GM12872 (cell line): ENCODE data around the gene CREBRF.

Source experiments
- TF ChIP-seq, protein P1 (sequence below): IDR thresholded peaks from 3 replicates; pipeline ENCODE4 v1.5.1; 2011; ENCODE audit warnings: low read depth, mild to moderate bottlenecking, low read length, moderate library complexity; ENCODE audit not compliant: insufficient read depth

Gene CREBRF

DNA sequence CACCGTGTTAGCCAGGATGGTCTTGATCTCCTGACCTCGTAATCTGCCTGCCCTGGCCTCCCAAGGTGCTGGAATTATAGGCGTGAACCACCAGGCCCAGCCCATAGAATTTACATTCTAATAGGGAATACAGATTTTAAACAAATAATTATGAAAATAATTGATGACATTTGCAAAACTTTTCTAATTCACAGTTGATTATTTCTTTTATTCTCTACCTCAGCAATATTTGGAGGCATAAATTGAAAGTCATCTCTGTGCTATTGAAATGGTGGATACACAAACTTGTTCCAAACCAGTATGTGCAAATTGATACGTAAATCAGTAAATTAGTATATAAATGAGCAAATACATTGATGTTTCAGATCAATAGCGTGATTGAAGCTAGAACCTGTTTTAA is 96.4 kb downstream of the CREBRF start:
- TF ChIP-seq, protein P1, sequence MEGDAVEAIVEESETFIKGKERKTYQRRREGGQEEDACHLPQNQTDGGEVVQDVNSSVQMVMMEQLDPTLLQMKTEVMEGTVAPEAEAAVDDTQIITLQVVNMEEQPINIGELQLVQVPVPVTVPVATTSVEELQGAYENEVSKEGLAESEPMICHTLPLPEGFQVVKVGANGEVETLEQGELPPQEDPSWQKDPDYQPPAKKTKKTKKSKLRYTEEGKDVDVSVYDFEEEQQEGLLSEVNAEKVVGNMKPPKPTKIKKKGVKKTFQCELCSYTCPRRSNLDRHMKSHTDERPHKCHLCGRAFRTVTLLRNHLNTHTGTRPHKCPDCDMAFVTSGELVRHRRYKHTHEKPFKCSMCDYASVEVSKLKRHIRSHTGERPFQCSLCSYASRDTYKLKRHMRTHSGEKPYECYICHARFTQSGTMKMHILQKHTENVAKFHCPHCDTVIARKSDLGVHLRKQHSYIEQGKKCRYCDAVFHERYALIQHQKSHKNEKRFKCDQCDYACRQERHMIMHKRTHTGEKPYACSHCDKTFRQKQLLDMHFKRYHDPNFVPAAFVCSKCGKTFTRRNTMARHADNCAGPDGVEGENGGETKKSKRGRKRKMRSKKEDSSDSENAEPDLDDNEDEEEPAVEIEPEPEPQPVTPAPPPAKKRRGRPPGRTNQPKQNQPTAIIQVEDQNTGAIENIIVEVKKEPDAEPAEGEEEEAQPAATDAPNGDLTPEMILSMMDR, result no peak

DNA sequence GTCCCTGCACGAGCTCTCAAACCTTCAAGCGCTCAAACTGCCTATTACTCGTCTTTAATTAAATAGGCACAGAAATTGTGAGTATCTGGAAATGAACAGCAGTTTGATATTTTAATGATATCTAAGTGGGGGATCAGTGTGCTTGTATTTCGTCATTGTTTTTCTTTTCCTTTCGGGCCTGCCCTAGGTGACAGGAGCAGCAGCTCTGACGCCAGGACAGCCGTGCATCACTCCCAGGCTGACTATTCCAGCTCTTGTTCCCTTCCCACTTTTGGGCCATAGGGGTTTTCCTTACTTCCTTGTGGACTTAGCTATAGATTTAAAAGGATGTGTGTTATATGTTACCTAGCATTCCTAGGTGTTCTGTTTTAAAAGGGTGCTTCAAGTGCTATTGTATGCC is 97.7 kb downstream of the CREBRF start:
- TF ChIP-seq, protein P1, result no peak

DNA sequence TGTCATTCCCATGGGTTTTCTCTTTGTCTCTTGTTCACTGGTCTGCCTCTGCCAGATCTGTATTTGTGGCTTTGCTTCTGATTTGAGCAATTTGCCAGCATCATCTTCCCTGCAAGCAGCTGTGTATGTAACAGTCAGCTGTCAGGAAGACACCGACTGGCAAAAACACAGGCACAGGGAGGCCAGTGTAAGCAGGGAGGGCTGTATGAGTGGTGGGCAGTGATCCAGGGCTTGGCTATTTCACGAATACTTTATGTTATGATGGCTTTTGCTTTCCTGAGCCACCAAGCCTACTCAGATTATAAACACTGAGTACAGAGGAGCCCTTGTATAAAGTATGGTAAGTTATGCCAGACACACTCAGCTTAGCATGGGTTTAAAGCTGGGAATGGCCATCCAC is 99.8 kb downstream of the CREBRF start:
- TF ChIP-seq, protein P1, result no peak

DNA sequence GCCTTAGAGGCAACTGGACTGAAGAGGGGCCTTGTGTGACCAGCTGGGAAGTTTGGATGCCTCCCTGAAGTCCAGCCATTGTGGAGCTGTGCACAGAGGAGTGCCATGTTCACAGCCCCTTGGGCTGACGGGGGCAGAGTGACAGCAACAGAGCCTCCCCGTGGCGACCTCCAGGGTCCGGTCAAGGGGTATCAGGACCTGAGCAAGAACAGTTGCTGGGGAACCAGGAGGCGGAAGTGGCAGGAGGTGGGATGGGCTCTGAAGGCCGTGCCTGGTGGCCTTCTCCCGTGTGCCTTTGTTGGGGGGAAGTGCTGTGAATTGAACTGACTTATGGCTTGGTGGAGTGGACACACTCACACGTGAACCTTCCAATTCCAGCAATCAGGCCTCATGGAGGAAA is 102.2 kb downstream of the CREBRF start:
- TF ChIP-seq, protein P1, result no peak

DNA sequence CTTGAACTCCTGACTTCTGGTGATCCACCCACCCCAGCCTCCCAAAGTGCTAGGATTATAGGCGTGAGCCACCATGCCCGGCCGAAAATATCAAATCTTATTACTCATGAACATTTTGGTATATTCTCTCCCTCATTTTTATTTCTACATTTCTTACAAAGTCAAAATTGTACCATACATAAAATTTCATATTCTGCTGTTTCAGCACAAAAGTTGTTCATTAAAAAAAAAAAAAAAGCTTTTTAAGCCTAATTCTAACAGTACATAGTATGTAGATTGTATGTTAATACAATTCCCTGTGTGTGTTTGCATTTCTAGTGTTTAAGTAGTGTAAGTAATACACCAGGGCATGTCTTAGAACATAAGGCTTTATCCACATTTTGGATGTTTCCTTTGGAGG is 103.1 kb downstream of the CREBRF start:
- TF ChIP-seq, protein P1, result no peak

DNA sequence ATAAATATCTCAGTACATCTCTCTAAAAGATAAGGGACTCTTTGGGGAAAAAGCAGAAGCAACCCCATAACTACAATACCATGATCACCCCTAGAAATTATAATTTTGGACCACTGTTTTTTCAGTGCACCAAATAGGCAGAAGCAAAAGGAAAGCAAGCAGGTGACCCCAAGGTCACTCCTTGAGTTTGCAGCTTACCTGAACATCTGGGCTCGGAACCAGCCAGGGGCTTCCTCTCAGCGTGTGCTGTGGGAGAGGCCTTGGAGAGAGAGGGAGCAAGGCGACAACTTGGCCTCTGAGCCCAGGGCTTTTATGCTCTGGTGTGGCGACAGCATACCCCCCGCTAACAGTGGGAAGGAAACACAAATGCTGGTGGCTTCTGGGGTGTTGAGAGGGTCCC is 105.0 kb downstream of the CREBRF start:
- TF ChIP-seq, protein P1, result no peak

DNA sequence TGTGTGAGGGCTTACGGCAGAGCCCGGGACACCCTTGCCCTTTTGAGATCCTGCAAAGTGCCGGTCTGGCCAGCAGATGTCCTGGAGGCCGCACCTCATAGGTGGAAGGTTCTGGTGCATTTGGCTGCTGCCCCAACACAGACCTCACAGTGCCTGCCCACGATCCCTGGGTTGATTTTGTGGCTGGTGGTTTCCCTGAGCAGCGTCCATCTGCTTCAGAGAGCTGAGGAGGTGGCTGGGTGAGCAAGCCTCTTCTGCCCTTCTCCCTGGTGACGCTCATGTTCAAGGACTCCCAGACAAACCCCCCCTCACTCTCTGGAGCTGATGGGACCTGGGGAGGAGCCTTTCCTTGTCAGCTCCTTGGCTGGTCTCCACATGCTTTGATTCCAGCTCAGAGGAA is 107.1 kb downstream of the CREBRF start:
- TF ChIP-seq, protein P1, result no peak
